ENCODE measurements around the gene KCNH3. TPM values are rescaled to one million over a fixed set of nuclear protein-coding genes. Genes with fewer than 3 reads are reported as not detected.

KCNH3 gene, protein sequence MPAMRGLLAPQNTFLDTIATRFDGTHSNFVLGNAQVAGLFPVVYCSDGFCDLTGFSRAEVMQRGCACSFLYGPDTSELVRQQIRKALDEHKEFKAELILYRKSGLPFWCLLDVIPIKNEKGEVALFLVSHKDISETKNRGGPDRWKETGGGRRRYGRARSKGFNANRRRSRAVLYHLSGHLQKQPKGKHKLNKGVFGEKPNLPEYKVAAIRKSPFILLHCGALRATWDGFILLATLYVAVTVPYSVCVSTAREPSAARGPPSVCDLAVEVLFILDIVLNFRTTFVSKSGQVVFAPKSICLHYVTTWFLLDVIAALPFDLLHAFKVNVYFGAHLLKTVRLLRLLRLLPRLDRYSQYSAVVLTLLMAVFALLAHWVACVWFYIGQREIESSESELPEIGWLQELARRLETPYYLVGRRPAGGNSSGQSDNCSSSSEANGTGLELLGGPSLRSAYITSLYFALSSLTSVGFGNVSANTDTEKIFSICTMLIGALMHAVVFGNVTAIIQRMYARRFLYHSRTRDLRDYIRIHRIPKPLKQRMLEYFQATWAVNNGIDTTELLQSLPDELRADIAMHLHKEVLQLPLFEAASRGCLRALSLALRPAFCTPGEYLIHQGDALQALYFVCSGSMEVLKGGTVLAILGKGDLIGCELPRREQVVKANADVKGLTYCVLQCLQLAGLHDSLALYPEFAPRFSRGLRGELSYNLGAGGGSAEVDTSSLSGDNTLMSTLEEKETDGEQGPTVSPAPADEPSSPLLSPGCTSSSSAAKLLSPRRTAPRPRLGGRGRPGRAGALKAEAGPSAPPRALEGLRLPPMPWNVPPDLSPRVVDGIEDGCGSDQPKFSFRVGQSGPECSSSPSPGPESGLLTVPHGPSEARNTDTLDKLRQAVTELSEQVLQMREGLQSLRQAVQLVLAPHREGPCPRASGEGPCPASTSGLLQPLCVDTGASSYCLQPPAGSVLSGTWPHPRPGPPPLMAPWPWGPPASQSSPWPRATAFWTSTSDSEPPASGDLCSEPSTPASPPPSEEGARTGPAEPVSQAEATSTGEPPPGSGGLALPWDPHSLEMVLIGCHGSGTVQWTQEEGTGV
- 1.5 to 2.6 TPM (median 2.2 TPM) in 5 replicates for total RNA-seq (2022; extraction: Qiagen RNA extraction)

DNA sequence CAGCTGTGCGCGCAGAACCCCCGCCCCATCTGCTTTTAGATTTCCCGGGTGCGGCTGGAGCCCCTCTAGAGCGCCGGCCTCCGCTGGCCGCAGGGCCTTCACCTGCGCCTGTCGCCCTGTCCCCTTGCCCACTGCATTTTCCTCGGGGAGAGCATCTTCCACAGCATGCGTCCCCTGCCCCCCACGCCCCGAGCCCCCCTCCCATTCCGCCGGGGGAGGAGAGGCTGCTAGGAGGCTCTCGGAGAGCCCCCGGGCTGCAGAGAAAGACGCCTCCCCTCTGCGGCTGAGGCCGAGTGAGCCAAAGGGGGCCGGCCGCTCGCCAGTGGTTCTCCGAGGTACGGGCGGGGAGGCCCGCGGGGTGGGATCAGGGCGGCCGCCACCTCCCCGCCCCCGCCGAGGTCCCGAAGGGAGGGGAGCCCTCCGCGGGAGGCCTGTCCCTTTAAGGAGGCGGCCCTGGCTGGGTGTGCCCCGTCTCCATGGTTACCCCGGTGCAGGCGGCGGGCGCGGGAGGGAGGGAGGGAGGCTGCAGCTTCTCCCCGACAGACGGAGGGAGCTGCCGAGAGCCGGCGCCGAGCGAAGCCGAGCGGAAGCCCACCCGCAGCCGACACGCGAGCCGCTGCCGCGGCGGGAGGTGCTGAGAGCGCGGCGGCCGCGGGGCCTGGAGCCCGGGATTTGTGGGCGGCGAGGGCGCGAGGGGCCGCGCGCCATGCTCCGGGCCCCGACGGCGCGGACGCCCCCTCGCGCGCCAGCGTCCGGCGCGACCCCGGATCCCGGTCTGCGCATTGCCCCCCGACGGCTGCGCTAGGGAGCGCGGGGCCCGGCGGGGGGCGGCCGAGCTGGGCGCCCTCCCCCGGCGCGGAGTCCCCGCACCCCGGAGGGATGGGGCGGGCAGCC is at the start of gene KCNH3:
TSS of gene KCNH3 (plus strand) at position 521 of the 894 bp plus-strand sequence. CDS start 387 bp downstream, outside the sequence.

DNA sequence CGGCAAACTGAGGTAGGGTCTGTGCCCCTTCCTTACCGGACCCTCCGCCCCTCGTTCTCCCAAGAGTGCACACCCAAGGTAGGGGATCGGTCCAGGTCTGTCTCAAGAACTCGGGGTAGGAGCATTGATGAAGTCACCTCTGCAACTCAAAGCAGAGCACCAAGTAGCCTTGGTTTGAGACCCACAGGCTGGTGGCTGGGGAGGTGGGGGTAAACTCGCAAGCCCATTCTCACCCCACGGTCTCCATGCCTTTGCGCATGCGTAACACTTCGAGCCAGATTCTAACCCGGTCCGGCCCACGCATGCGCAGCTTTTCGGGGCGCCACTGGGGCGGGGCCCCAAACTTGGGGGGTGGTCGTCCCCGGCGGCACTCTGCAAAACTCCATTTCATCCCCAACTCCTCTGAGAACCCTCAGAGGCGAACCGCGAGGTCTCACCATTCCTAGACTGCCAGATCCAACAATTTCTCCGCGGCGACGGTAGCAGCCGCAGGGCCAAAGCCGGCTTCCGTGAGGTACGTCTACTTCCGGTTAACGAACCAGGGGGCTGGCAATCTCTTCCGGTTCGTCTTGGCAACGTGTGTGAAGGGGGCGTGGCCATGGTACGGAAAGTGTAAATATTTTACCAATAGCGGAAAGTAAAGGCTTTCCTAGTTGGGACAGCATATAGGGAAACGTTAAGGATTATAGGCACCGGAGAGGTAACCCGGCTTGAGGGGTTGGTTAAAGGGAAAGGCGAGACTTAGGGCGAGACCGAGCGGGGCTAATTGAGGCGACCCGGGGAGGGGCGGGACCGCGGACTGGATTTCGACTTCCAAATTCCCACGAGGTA is 29.0 kb downstream of the KCNH3 start, which contains the start of gene MCRS1:
TSS of gene MCRS1 (minus strand) at position 532 of the 831 bp plus-strand sequence. CDS start 1,411 bp downstream, outside the sequence.

DNA sequence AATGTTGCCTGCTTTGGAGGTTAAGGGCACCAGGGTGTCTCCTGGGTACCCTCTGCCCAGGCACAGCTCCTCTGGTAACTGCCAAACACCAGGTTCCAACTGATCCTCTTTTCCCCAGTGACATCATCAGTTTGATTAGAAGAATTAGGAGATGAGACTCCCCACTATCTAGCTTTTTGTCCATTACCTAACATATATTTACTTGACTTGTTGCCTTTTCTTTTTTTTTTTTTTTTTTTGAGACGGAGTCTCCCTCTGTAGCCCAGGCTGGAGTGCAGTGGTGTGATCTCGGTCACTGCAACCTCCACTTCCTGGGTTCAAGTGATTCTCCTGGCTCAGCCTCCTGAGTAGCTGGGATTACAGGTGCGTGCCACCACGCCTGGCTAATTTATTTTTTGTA is 66.7 kb downstream of the KCNH3 start, which contains the start of gene FAM186B:
TSS of gene FAM186B (minus strand) at position 101 of the 400 bp plus-strand sequence. CDS start 162 bp downstream, outside the sequence.

Other genes starting within 250 kb of the KCNH3 start
- gene PRPH, start 243.9 kb upstream of the KCNH3 start, total RNA-seq (2022; extraction: Qiagen RNA extraction): 0.82 to 2.1 TPM (median 1.9 TPM) in 5 replicates
- gene TROAP, start 215.8 kb upstream of the KCNH3 start, total RNA-seq (2022; extraction: Qiagen RNA extraction): 77.8 to 88.1 TPM (median 86.0 TPM) in 5 replicates
- 5.9 to 8.0 TPM (median 6.9 TPM) in 5 replicates for gene C1QL4, start 201.8 kb upstream of the KCNH3 start, total RNA-seq (2022; extraction: Qiagen RNA extraction)
- 20.3 to 22.4 TPM (median 21.4 TPM) in 5 replicates for gene DNAJC22, start 192.1 kb upstream of the KCNH3 start, total RNA-seq (2022; extraction: Qiagen RNA extraction)
- 27.3 to 35.1 TPM (median 32.6 TPM) in 5 replicates for gene SPATS2, start 171.6 kb upstream of the KCNH3 start, total RNA-seq (2022; extraction: Qiagen RNA extraction)
- gene MCRS1, start 29.1 kb downstream of the KCNH3 start, total RNA-seq (2022; extraction: Qiagen RNA extraction): 61.8 to 68.8 TPM (median 64.9 TPM) in 5 replicates
- 0.08 to 0.24 TPM (median 0.11 TPM) in 5 replicates for gene FAM186B, start 66.6 kb downstream of the KCNH3 start, total RNA-seq (2022; extraction: Qiagen RNA extraction)
- gene PRPF40B, start 84.5 kb downstream of the KCNH3 start, total RNA-seq (2022; extraction: Qiagen RNA extraction): 5.5 to 7.5 TPM (median 6.4 TPM) in 5 replicates
- gene FMNL3, start 168.4 kb downstream of the KCNH3 start, total RNA-seq (2022; extraction: Qiagen RNA extraction): 1.3 to 2.4 TPM (median 1.9 TPM) in 5 replicates
- 440 to 491 TPM (median 480 TPM) in 5 replicates for gene TMBIM6, start 202.5 kb downstream of the KCNH3 start, total RNA-seq (2022; extraction: Qiagen RNA extraction)

Measured in A549 treated with AZD2906 at 1 μM for 4 hours (cell line).